ENCODE data around the gene CMIP. TPM values are rescaled to one million over a fixed set of nuclear protein-coding genes. Genes with fewer than 3 reads are reported as not detected.
A peak's percentile ranks its signal among the peaks of the same experiment; 100 is the strongest.

Gene CMIP
- polyA plus RNA-seq, 3 donors = 0.85 to 61.9 (median 0.93) TPM

DNA sequence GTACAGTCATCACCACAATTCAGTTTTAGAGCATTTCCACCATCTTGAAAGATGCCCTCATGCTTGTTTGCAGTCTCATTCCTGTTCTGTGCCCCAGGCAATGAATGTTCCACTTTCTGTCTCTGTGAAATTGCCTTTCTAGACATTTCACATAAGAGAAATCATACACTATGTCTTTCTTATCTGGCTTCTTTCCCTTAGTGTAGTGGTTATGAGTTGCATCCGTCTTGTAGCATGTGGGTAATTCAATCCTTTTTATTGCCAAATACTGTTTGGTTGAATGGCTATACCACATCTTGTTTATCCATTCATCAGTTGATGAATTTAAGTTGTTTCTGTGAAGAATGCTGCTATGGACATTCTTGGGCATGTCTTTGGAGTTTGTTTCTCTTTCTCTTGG, 202.0 kb downstream of the CMIP start:
- no peak overlapping the region for H3K4me3 Mint-ChIP-seq
- no peak overlapping the region for H3K4me2 ChIP-seq (replicated peaks; ENCODE audit: extremely low read depth, low read length, poor library complexity, severe bottlenecking)
- H3K79me2 ChIP-seq (ENCODE audit: insufficient read depth, low read length) = peaks cover 92% of the 10 kb centered on the region
- H3K36me3 Mint-ChIP-seq = peaks cover 32 to 62% of the 10 kb centered on the region in 2 donors
- peaks cover 99% of the 10 kb centered on the region for H4K20me1 ChIP-seq (ENCODE audit: insufficient read depth, low read length)
- no peaks in the 10 kb centered on the region for H3K9me3 ChIP-seq (replicated peaks in 1 of 2; ENCODE audit: control insufficient read depth in 1 of 2, insufficient read depth in 1 of 2, low read length in 2 of 2)
- no CpG with 5 or more reads among the region's 1 CpG for WGBS (ENCODE audit: insufficient coverage)
- peaks cover 22 to 62% of the 10 kb centered on the region in 2 donors for H3K36me3 ChIP-seq (replicated peaks in 1 of 2; ENCODE audit: control insufficient read depth in 1 of 2, insufficient read depth in 2 of 2, low read length in 2 of 2)
- intact Hi-C loops (cut with micrococcal nuclease) = no loop called here
- no peak overlapping the region for H3K27ac Mint-ChIP-seq
- H3K27ac ChIP-seq (ENCODE audit: low read depth in 1 of 2, low read length in 2 of 2) = no peak overlapping the region
- no peak overlapping the region for H3K9ac ChIP-seq (ENCODE audit: insufficient read depth, low read length, poor library complexity, severe bottlenecking)
- H3K27me3 Mint-ChIP-seq (ENCODE audit: low read depth in 3 of 3) = peaks cover 0 to 3% (median 2%) of the 10 kb centered on the region in 3 donors
- TF ChIP-seq CTCF (IDR thresholded peaks at IDR 0.05) = no peak
- H3K9me3 Mint-ChIP-seq = peaks cover 0 to 2% (median 0%) of the 10 kb centered on the region in 7 donors
- peaks cover 13% of the 10 kb centered on the region for H3K4me1 Mint-ChIP-seq
- H3K4me1 ChIP-seq (ENCODE audit: control insufficient read depth in 1 of 2, insufficient read depth in 2 of 2, low read length in 2 of 2) = no peaks in the 10 kb centered on the region
- DNase-seq = no peak
- no peak overlapping the region for H2AFZ ChIP-seq (ENCODE audit: insufficient read depth, low read depth, low read length, poor library complexity, severe bottlenecking)
- no peak overlapping the region for H3K4me3 ChIP-seq (replicated peaks in 1 of 3; ENCODE audit: low read depth in 2 of 3, low read length in 3 of 3)
- H3K27me3 ChIP-seq (ENCODE audit: control insufficient read depth in 2 of 2, insufficient read depth in 2 of 2, low read length in 2 of 2) = no peaks in the 10 kb centered on the region

- H3K4me2 ChIP-seq (replicated peaks; ENCODE audit: extremely low read depth, low read length, poor library complexity, severe bottlenecking) = no peak overlapping the region
Measured at GRCh38 chr16:81647527-81647926, 202.9 kb downstream of the CMIP start.

More at GRCh38 chr16:81647527-81647926, 202.9 kb downstream of the CMIP start:
- Histone ChIP-seq H3K79me2 (ENCODE audit: insufficient read depth, low read length) (peaks cover 83% of the 10 kb centered on the region), H3K36me3 (replicated peaks in 1 of 2; ENCODE audit: control insufficient read depth in 1 of 2, insufficient read depth in 2 of 2, low read length in 2 of 2) (peaks cover 26 to 62% of the 10 kb centered on the region in 2 donors), H3K9me3 (replicated peaks in 1 of 2; ENCODE audit: control insufficient read depth in 1 of 2, insufficient read depth in 1 of 2, low read length in 2 of 2) (no peaks in the 10 kb centered on the region), H3K9ac (ENCODE audit: insufficient read depth, low read length, poor library complexity, severe bottlenecking) (no peak overlapping the region), H2AFZ (ENCODE audit: insufficient read depth, low read depth, low read length, poor library complexity, severe bottlenecking) (no peak overlapping the region), H4K20me1 (ENCODE audit: insufficient read depth, low read length) (peaks cover 99% of the 10 kb centered on the region), H3K4me3 (replicated peaks in 1 of 3; ENCODE audit: low read depth in 2 of 3, low read length in 3 of 3) (no peak overlapping the region), H3K27ac (ENCODE audit: low read depth in 1 of 2, low read length in 2 of 2) (no peak overlapping the region), H3K4me1 (ENCODE audit: control insufficient read depth in 1 of 2, insufficient read depth in 2 of 2, low read length in 2 of 2) (no peaks in the 10 kb centered on the region), H3K27me3 (ENCODE audit: control insufficient read depth in 2 of 2, insufficient read depth in 2 of 2, low read length in 2 of 2) (no peaks in the 10 kb centered on the region)
- H3K27ac Mint-ChIP-seq = peak overlapping the region in 2 of 7 donors; percentile 85 to 86
- peaks cover 33 to 62% of the 10 kb centered on the region in 2 donors for H3K36me3 Mint-ChIP-seq
- DNase-seq = no peak
- peaks cover 9% of the 10 kb centered on the region for H3K4me1 Mint-ChIP-seq
- TF ChIP-seq CTCF (IDR thresholded peaks at IDR 0.05) = no peak
- 100% methylated on average over 1 of the region's 8 CpGs for WGBS (ENCODE audit: insufficient coverage)
- no peak overlapping the region for H3K4me3 Mint-ChIP-seq
- H3K27me3 Mint-ChIP-seq (ENCODE audit: low read depth in 3 of 3) = peaks cover 0 to 3% (median 0%) of the 10 kb centered on the region in 3 donors
- peaks cover 0 to 2% (median 0%) of the 10 kb centered on the region in 7 donors for H3K9me3 Mint-ChIP-seq
- intact Hi-C loops (cut with micrococcal nuclease) = no loop called here

All from CD14-positive monocyte (primary cell).